ENCODE measurements around the gene FAAP100.

FAAP100 gene

DNA sequence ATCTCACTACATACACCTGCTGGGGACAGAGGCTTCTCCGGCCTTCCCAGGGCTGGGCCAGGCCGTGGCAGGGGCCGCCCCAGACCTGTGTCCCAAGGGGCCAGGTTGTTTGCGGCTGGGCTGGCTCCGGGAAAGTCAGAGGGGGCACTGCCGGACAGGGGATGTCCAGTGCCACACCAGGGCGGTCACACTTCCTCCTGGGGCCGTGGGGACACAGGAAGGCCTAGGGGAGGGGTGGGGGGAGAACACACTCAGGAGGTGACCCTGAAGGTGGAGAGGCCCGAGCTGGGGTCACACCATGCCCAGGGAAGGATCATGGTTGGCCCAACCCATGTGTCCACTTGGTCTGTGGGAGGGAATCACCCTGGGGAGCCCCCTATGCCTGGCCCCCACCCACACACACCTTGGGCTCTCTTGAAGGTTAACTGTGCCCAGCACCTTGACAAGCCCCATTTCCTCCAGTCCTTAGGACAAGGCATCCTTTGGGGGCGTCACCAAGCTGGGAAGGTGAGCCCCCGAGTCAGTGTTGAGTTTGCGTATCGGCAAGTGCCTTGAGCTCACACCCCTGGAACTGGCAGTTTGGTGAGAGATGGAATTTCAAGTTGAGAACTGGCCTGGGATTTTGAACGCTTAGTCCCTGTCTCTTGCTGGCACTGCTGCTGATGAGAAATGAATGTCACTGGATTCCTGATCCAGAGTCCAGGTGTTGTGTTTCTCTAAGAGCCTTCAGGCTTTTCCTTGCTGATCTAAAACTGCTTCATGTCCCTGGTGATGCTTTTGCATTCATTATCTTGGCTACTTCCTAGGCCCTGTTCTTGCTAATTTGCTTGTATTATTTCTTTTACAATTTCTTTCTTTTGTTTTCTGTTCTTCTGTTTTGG, 31.9 kb downstream of the FAAP100 start:
- Histone ChIP-seq H3K4me3 (ENCODE audit: low read depth, low read length) (peak overlapping the region; percentile 48), H3K27ac (ENCODE audit: low read depth, low read length) (no peak overlapping the region), H3K36me3 (ENCODE audit: control insufficient read depth, insufficient read depth, low read length) (no peaks in the 10 kb centered on the region), H3K4me1 (ENCODE audit: control insufficient read depth, insufficient read depth, low read length) (peaks cover 14% of the 10 kb centered on the region), H3K9me3 (ENCODE audit: control insufficient read depth, insufficient read depth, low read length) (no peaks in the 10 kb centered on the region), H3K9ac (ENCODE audit: low read depth, low read length) (no peak overlapping the region), H3K27me3 (ENCODE audit: control insufficient read depth, insufficient read depth, low read length) (peaks cover 39% of the 10 kb centered on the region)

DNA sequence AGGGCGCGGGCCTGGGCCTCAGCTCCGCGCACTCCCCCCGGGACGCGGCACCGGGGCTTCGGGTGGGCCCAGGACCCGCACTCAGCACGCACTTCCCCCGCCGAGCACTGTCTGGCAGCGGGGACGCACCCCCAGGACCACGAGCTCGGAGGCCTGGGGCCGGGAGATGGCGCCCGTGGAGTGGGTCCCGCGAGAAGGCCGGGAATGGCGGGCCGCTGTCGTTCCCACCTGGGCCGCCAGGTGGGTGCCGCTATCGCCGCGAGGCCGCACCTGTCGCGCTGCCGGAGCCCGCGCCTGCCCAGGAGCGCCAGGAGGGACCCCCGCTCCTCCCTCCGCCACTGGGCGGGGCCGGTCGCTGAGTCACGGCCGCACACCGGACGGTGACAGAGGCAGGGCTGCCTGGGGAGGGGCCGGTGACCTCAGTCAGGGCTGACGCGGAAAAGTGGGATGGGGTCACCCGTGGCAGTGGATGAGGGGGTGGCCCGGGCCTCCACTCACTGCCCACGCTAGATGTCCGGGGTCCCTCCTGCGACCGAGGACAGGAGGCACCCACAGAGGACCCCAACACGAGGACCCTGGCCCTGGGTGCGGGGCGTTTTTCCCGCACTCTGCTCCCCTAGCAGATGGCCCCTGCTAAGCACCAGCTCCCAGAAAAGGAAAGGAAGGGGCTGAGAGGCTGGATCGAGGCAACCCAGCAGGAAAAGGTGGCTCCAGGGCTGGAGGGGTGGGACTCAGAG, 32.7 kb downstream of the FAAP100 start:
- Histone ChIP-seq H3K27ac (ENCODE audit: low read depth, low read length) (peak overlapping the region; percentile 36), H3K9ac (ENCODE audit: low read depth, low read length) (no peak overlapping the region; the same call in 1 of the 2 replicates), H3K4me1 (ENCODE audit: control insufficient read depth, insufficient read depth, low read length) (peaks cover 14% of the 10 kb centered on the region), H3K9me3 (ENCODE audit: control insufficient read depth, insufficient read depth, low read length) (no peaks in the 10 kb centered on the region), H3K4me3 (ENCODE audit: low read depth, low read length) (peak overlapping the region; percentile 48), H3K36me3 (ENCODE audit: control insufficient read depth, insufficient read depth, low read length) (no peaks in the 10 kb centered on the region), H3K27me3 (ENCODE audit: control insufficient read depth, insufficient read depth, low read length) (peaks cover 39% of the 10 kb centered on the region)

DNA sequence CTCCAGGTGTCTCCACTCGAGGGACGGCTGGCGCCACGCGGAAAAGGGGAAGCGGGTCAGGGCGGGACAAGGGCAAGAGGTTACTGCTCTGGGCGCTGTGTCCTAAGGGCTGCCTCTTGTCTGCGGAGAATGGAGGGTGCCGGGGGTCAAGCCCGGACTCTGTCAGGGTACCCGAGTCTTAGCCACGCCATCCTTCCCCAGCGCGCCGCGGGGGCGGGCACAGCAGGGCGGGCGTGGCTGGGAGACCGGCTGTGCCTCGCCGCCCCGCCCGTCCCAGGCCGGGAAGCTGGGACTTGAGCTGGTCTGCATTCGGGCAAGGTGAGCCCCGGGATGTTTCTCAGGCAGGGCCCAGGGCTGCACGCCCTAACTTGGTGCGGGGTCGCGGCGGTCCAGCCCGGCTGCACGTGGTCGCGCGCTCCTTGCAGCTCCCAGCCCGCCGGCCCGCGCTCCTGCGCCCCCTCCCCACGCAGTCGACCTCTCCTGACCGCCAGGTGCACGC, 33.3 kb downstream of the FAAP100 start:
- H3K36me3 ChIP-seq (ENCODE audit: control insufficient read depth, insufficient read depth, low read length) = no peaks in the 10 kb centered on the region
- peak overlapping the region; percentile 52 for H3K27ac ChIP-seq (ENCODE audit: low read depth, low read length)
- no peak overlapping the region; the same call in 1 of the 2 replicates for H3K9ac ChIP-seq (ENCODE audit: low read depth, low read length)
- H3K4me1 ChIP-seq (ENCODE audit: control insufficient read depth, insufficient read depth, low read length) = peaks cover 14% of the 10 kb centered on the region
- peak overlapping the region; percentile 48 for H3K4me3 ChIP-seq (ENCODE audit: low read depth, low read length)
- no peaks in the 10 kb centered on the region for H3K9me3 ChIP-seq (ENCODE audit: control insufficient read depth, insufficient read depth, low read length)
- peaks cover 39% of the 10 kb centered on the region for H3K27me3 ChIP-seq (ENCODE audit: control insufficient read depth, insufficient read depth, low read length)

DNA sequence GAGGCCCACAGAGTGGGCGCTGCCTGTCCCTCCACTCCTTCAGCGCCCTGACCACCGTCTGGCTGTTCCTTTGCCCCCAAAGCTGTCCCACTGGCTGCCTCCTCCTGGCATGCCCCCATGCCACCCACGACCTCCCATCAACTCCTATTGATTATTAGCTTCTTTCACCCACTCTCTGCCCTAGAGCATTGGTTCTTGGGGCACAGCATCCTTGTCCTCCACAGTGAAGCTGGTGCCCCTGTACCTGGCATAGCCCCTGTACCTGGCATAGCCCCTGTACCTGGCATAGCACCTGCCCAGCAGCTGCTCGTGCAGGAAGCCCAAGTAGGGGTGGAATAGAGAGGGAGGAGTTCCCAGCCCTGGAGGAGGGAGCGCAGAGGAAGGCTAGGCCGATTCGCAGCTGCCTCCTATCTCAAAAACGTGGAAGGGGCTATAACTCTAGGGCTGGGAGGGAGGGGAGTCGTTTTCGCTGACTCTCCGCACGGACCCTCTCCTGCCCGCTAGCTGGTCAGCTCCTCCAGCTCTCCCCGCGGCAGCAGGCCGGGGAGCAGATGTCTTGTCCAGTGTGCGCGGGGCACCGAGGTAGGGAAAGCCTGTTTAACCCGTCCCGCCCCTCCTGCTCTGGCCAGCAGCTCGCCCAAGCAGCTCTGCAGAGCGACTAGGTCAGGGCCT, 33.9 kb downstream of the FAAP100 start:
- Histone ChIP-seq H3K27ac (ENCODE audit: low read depth, low read length) (peak overlapping the region; percentile 52), H3K9me3 (ENCODE audit: control insufficient read depth, insufficient read depth, low read length) (no peaks in the 10 kb centered on the region), H3K4me1 (ENCODE audit: control insufficient read depth, insufficient read depth, low read length) (peaks cover 14% of the 10 kb centered on the region), H3K9ac (ENCODE audit: low read depth, low read length) (no peak overlapping the region), H3K36me3 (ENCODE audit: control insufficient read depth, insufficient read depth, low read length) (no peaks in the 10 kb centered on the region), H3K27me3 (ENCODE audit: control insufficient read depth, insufficient read depth, low read length) (peaks cover 39% of the 10 kb centered on the region), H3K4me3 (ENCODE audit: low read depth, low read length) (peak overlapping the region; percentile 48)

DNA sequence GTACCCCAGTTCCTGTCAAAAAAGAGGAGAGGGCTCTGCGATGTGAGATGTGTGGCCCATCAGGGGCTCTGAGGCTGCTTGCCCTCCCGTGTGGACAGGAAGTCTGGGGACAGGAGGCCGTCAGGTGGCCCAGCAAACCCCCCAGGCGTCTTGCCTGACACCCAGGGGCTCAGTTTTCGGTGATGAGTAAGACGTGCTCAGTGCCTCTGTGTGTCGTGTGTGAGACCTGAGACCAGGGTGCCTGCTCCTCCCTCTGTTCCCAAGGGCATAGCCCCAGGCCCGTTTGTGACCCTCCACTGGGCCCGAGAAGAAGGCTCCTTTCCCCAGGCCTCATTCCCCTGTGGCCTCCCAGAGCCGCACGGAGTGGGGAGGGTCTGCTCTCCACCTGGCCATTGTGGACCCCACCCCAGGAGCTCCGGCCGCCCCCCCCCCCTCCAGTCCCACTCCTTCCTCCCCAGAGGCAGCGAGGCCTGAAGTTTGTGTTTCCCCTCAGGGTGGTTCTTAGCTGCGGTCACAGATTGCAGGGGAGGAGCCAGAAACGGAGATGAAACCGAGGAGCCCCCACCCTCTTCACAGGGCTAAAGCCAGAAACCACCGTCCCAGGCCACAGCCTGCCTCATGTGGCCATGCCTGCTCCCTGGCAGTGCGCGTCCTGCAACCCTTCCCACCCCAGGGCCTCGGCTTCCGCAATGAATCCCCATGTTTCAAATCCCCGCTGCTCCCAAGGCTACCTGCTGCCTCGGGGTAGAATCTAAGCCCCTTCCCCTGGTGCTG, 34.6 kb downstream of the FAAP100 start:
- Histone ChIP-seq H3K9ac (ENCODE audit: low read depth, low read length) (no peak overlapping the region), H3K4me1 (ENCODE audit: control insufficient read depth, insufficient read depth, low read length) (peaks cover 14% of the 10 kb centered on the region), H3K36me3 (ENCODE audit: control insufficient read depth, insufficient read depth, low read length) (no peaks in the 10 kb centered on the region), H3K4me3 (ENCODE audit: low read depth, low read length) (no peak overlapping the region), H3K27ac (ENCODE audit: low read depth, low read length) (peak overlapping the region; percentile 2), H3K9me3 (ENCODE audit: control insufficient read depth, insufficient read depth, low read length) (no peaks in the 10 kb centered on the region), H3K27me3 (ENCODE audit: control insufficient read depth, insufficient read depth, low read length) (peaks cover 38% of the 10 kb centered on the region)

DNA sequence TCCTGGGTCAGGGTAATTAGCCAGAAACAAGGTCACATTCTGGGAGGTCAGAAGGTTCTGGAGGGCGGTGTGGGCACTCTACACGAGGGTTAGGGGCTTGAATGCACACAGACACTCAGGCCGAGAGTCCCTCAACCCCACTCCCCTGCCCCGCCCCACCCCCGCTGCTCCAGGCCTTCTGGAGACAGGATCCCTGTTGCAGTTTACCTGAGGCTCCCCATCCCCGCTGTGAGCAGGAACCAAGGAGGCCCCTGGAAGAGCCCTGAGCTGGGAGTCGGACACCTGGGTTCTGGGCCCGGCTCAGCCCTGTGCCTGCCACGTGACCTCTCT, 35.2 kb downstream of the FAAP100 start:
- Histone ChIP-seq H3K9ac (ENCODE audit: low read depth, low read length) (no peak overlapping the region), H3K36me3 (ENCODE audit: control insufficient read depth, insufficient read depth, low read length) (peaks cover 2% of the 10 kb centered on the region), H3K9me3 (ENCODE audit: control insufficient read depth, insufficient read depth, low read length) (no peaks in the 10 kb centered on the region), H3K4me1 (ENCODE audit: control insufficient read depth, insufficient read depth, low read length) (peaks cover 14% of the 10 kb centered on the region), H3K27ac (ENCODE audit: low read depth, low read length) (no peak overlapping the region), H3K4me3 (ENCODE audit: low read depth, low read length) (no peak overlapping the region), H3K27me3 (ENCODE audit: control insufficient read depth, insufficient read depth, low read length) (peaks cover 34% of the 10 kb centered on the region)

DNA sequence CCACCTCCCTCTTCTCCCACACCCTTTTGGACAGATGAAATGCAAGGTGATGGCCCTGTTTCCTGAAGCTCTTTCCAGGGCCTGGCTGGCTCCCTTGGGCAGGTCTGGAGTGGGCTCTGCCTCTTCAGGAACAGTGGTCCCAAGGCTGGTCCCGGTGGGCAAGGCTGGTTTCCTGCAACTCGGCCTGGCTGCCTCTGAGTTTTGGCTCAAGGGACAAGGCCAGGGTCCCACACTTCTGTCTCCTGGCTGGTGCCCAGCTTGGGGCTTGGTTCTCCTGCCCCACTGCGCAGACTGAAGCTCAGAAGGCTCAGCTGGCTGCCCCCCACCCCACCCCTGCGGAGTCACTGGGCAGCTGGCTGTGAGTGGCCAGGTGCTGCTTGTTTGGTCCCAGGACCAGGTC, 35.7 kb downstream of the FAAP100 start:
- peaks cover 8% of the 10 kb centered on the region for H3K36me3 ChIP-seq (ENCODE audit: control insufficient read depth, insufficient read depth, low read length)
- no peak overlapping the region for H3K9ac ChIP-seq (ENCODE audit: low read depth, low read length)
- no peak overlapping the region for H3K27ac ChIP-seq (ENCODE audit: low read depth, low read length)
- H3K9me3 ChIP-seq (ENCODE audit: control insufficient read depth, insufficient read depth, low read length) = no peaks in the 10 kb centered on the region
- peaks cover 28% of the 10 kb centered on the region for H3K27me3 ChIP-seq (ENCODE audit: control insufficient read depth, insufficient read depth, low read length)
- peak overlapping the region; percentile 74 for H3K4me3 ChIP-seq (ENCODE audit: low read depth, low read length)
- peaks cover 14% of the 10 kb centered on the region for H3K4me1 ChIP-seq (ENCODE audit: control insufficient read depth, insufficient read depth, low read length)

DNA sequence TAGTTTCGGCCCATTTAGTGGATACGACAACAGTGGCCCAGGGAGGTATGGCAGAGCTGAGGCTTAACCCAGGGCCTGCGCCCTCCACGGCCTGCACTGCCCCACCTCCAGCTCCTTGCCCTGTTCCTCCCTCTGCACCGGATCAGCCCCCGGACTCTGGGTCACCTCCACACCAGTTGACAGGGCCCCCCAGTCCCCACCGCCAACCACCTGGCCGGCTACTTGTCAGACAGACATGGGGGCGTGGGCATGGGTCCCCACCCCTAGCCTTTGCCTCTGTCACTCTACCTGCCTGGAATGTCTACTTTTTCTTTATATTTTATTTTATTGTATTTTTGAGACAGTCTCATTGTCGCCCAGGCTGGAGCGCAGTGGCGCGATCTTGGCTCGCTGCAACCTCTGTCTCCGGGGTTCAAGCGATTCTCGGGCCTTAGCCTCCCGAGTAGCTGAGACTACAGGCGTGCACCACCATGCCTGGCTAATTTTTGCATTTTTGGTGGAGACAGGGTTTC, 36.6 kb downstream of the FAAP100 start:
- H3K27ac ChIP-seq (ENCODE audit: low read depth, low read length) = peak overlapping the region; percentile 97
- H3K9me3 ChIP-seq (ENCODE audit: control insufficient read depth, insufficient read depth, low read length) = no peaks in the 10 kb centered on the region
- peak overlapping the region; percentile 76 for H3K9ac ChIP-seq (ENCODE audit: low read depth, low read length)
- H3K4me1 ChIP-seq (ENCODE audit: control insufficient read depth, insufficient read depth, low read length) = peaks cover 14% of the 10 kb centered on the region
- peaks cover 23% of the 10 kb centered on the region for H3K27me3 ChIP-seq (ENCODE audit: control insufficient read depth, insufficient read depth, low read length)
- H3K4me3 ChIP-seq (ENCODE audit: low read depth, low read length) = peak overlapping the region; percentile 74
- H3K36me3 ChIP-seq (ENCODE audit: control insufficient read depth, insufficient read depth, low read length) = peaks cover 16% of the 10 kb centered on the region

DNA sequence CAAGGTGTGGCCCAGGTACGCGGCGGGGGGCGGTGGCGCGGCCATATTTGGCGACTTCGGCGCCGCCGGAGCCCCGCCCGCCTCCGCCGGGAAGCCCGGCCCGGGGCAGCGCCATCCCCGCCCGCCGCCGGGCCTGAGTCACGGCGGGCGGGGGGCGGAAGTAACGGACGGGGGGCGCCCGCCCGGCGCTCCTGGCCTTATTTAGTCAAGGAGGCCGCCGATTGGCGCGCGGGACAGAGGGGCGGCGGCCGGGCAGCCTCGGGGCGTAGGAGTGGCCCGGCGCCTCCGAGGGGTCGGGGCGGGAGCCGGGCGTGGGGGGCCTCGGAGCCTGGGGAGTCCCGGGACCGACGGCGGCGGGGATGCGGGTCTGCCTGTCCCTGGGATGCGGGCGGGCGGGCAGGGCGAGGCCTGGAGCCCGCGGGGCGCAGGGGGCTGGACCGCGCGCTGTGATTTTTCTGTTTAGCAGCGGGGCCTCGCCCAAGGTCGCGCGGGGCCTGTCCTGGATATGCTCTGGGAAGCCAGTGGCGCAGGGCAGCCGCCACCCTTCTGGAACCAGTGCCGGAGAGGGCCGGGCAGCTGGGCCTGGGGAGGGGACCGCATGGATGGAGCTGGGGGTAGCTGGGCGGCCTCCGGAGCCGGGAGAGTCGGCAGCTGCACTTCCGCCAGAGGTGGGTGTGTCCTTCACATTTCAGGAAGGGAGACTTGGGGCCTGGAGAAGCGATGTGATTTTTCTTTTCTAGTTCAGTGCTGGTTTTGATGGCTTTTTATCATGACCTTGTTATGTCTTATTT, 37.2 kb downstream of the FAAP100 start:
- Histone ChIP-seq H3K4me3 (ENCODE audit: low read depth, low read length) (peak overlapping the region; percentile 74), H3K27me3 (ENCODE audit: control insufficient read depth, insufficient read depth, low read length) (peaks cover 17% of the 10 kb centered on the region), H3K36me3 (ENCODE audit: control insufficient read depth, insufficient read depth, low read length) (peaks cover 23% of the 10 kb centered on the region)

DNA sequence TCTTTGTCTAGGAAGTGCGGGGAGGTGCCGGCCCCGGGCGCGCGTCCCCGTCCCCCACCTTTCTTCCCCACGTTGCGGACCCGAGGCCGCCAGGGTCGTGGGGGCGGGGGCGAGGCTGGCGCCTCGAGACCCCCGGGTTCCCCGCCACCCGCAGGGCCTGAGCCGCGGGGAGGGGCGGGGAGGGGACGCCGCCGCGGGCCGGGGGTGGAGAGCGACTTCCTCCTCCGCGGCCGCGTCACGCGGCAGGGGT, 37.7 kb downstream of the FAAP100 start:
- peak overlapping the region; percentile 74 for H3K4me3 ChIP-seq (ENCODE audit: low read depth, low read length)
- peak overlapping the region; percentile 97 for H3K27ac ChIP-seq (ENCODE audit: low read depth, low read length)
- peaks cover 14% of the 10 kb centered on the region for H3K4me1 ChIP-seq (ENCODE audit: control insufficient read depth, insufficient read depth, low read length)
- peaks cover 28% of the 10 kb centered on the region for H3K36me3 ChIP-seq (ENCODE audit: control insufficient read depth, insufficient read depth, low read length)
- peak overlapping the region; percentile 86 for H3K9ac ChIP-seq (ENCODE audit: low read depth, low read length)
- no peaks in the 10 kb centered on the region for H3K9me3 ChIP-seq (ENCODE audit: control insufficient read depth, insufficient read depth, low read length)
- peaks cover 13% of the 10 kb centered on the region for H3K27me3 ChIP-seq (ENCODE audit: control insufficient read depth, insufficient read depth, low read length)

More for the DNA sequence above, 37.2 kb downstream of the FAAP100 start:
- no peaks in the 10 kb centered on the region for H3K9me3 ChIP-seq (ENCODE audit: control insufficient read depth, insufficient read depth, low read length)
- peak overlapping the region; percentile 76 for H3K9ac ChIP-seq (ENCODE audit: low read depth, low read length)
- peaks cover 14% of the 10 kb centered on the region for H3K4me1 ChIP-seq (ENCODE audit: control insufficient read depth, insufficient read depth, low read length)
- H3K27ac ChIP-seq (ENCODE audit: low read depth, low read length) = peak overlapping the region; percentile 97
